Renal cortical epithelial cell (primary cell): ENCODE results near the gene CTXND1. TPM values are rescaled to one million over a fixed set of nuclear protein-coding genes. Genes with fewer than 3 reads are reported as not detected.

Source experiments
- DNase-seq: peaks from one replicate; pipeline ENCODE4 v3.0.0-alpha.2; 2011; ENCODE audit warnings: low read depth
- total RNA-seq: library from RNA; depleted of rRNA; stranded (reverse); fragments of >200 nt; gene quantifications from 2 replicates; pipeline ENCODE4 v1.2.3, GENCODE V29; 2014

Gene CTXND1
- total RNA-seq, 1 donor from 2014 or later = not detected

GRCh38 chr15:80183306-80183705 is 68.7 kb downstream of the CTXND1 start:
- no peak for DNase-seq

GRCh38 chr15:80182611-80183261 is 69.3 kb downstream of the CTXND1 start:
- no peak for DNase-seq

GRCh38 chr15:80180986-80181385 is 71.0 kb downstream of the CTXND1 start:
- DNase-seq = no peak

- DNase-seq = no peak
These were observed 71.5 kb downstream of the CTXND1 start for GRCh38 chr15:80180468-80180867.

GRCh38 chr15:80179935-80180334 is 72.1 kb downstream of the CTXND1 start:
- no peak for DNase-seq

- DNase-seq = peak; percentile 97
These were observed 72.8 kb downstream of the CTXND1 start for GRCh38 chr15:80179025-80179759.

GRCh38 chr15:80177156-80177555 is 74.9 kb downstream of the CTXND1 start:
- DNase-seq = no peak

- DNase-seq = no peak
These were observed 75.6 kb downstream of the CTXND1 start for GRCh38 chr15:80176443-80176842.

- DNase-seq = no peak
These were observed 76.6 kb downstream of the CTXND1 start for GRCh38 chr15:80175436-80175835.

GRCh38 chr15:80174017-80174746 is 77.8 kb downstream of the CTXND1 start:
- DNase-seq = no peak

GRCh38 chr15:80173022-80173759 is 78.8 kb downstream of the CTXND1 start:
- peak; percentile 86 for DNase-seq

GRCh38 chr15:80172401-80172800 is 79.6 kb downstream of the CTXND1 start:
- no peak for DNase-seq

GRCh38 chr15:80171787-80172186 is 80.2 kb downstream of the CTXND1 start:
- DNase-seq = no peak

GRCh38 chr15:80170596-80170995 is 81.4 kb downstream of the CTXND1 start:
- DNase-seq = no peak

- DNase-seq = no peak
These were observed 82.2 kb downstream of the CTXND1 start for GRCh38 chr15:80169768-80170357.

GRCh38 chr15:80168421-80168820 is 83.6 kb downstream of the CTXND1 start:
- DNase-seq = no peak

GRCh38 chr15:80167936-80168335 is 84.1 kb downstream of the CTXND1 start:
- DNase-seq = no peak

- DNase-seq = no peak
These were observed 88.1 kb downstream of the CTXND1 start for GRCh38 chr15:80163897-80164296.

GRCh38 chr15:80163217-80163616 is 88.8 kb downstream of the CTXND1 start:
- DNase-seq = no peak

GRCh38 chr15:80162059-80162554 is 89.9 kb downstream of the CTXND1 start:
- no peak for DNase-seq

- DNase-seq = no peak
These were observed 90.5 kb downstream of the CTXND1 start for GRCh38 chr15:80161468-80162016.
